Fibroblast of skin of right quadriceps (primary cell): ENCODE measurements around the gene TMEM219.
"Not testable (repeated sequence)": the region's sequence is repeated elsewhere in the genome, so short reads cannot be mapped to it uniquely, and the experiment has no call there.

Experiments used
- DNase-seq: peaks from one replicate; pipeline ENCODE4 v3.0.0-alpha.2; 2013

The TMEM219 gene

GRCh38 chr16:29951625-29952365 lies 10.1 kb upstream of the TMEM219 start:
- no peak for DNase-seq

- no peak for DNase-seq
These were observed 3.1 kb upstream of the TMEM219 start for GRCh38 chr16:29958756-29959155.

- no peak for DNase-seq
These were observed 2.6 kb upstream of the TMEM219 start for GRCh38 chr16:29959293-29959692.

GRCh38 chr16:29959821-29960220 lies 2.1 kb upstream of the TMEM219 start:
- DNase-seq: not testable (repeated sequence)

GRCh38 chr16:29961127-29961478 lies 776 bp upstream of the TMEM219 start:
- no peak for DNase-seq

GRCh38 chr16:29962344-29962994 lies 590 bp downstream of the TMEM219 start:
- no peak for DNase-seq

GRCh38 chr16:29963021-29963743 lies 1.3 kb downstream of the TMEM219 start:
- DNase-seq: no peak

- DNase-seq: no peak
These were observed 6.3 kb downstream of the TMEM219 start for GRCh38 chr16:29968205-29968604.

- DNase-seq: no peak
These were observed 9.4 kb downstream of the TMEM219 start for GRCh38 chr16:29971304-29971703.

GRCh38 chr16:29972500-29972899 lies 10.6 kb downstream of the TMEM219 start:
- no peak for DNase-seq

- DNase-seq: no peak
These were observed 11.1 kb downstream of the TMEM219 start for GRCh38 chr16:29972992-29973383.

GRCh38 chr16:29973384-29974246 lies 11.7 kb downstream of the TMEM219 start, which contains the start of gene TAOK2:
TAOK2 (plus strand) TSS chr16:29973868; CDS start chr16:29977773, 3,905 bp downstream.
- peak; percentile 99 for DNase-seq

- no peak for DNase-seq
These were observed 12.6 kb downstream of the TMEM219 start for GRCh38 chr16:29974291-29975133.

- no peak for DNase-seq
These were observed 13.3 kb downstream of the TMEM219 start for GRCh38 chr16:29975134-29975538.

- no peak for DNase-seq
These were observed 14.1 kb downstream of the TMEM219 start for GRCh38 chr16:29975811-29976511.

GRCh38 chr16:29977063-29977825 lies 15.4 kb downstream of the TMEM219 start:
- no peak for DNase-seq

GRCh38 chr16:29978081-29978480 lies 16.2 kb downstream of the TMEM219 start:
- no peak for DNase-seq

GRCh38 chr16:29978564-29979270 lies 16.8 kb downstream of the TMEM219 start:
- no peak for DNase-seq

GRCh38 chr16:29982560-29983419 lies 20.9 kb downstream of the TMEM219 start:
- no peak for DNase-seq
